GM20431 (cell line): Measurements from ENCODE around the gene GRM8.

ENCODE experiments used
- in situ Hi-C: fragments of 300-500 bp; cut with MseI, MboI; formaldehyde crosslinking; loops from one replicate; pipeline ENCODE4 v1.15.0; 2020; ENCODE audit warnings: low sequenced_read_pairs; ENCODE audit not compliant: unreplicated experiment

GRM8 gene

GRCh38 chr7:127153315-127153714 lies 99.4 kb downstream of the GRM8 start:
- in situ Hi-C loops: no loop called here

- in situ Hi-C loops: no loop called here
Measured at GRCh38 chr7:127152423-127152822, 100.3 kb downstream of the GRM8 start.

- in situ Hi-C loops: no loop called here
Measured at GRCh38 chr7:127151379-127151778, 101.4 kb downstream of the GRM8 start.

- in situ Hi-C loops: no loop called here
Measured at GRCh38 chr7:127150543-127150942, 102.2 kb downstream of the GRM8 start.

- in situ Hi-C loops: no loop called here
Measured at GRCh38 chr7:127146746-127147536, 105.8 kb downstream of the GRM8 start.

GRCh38 chr7:127137146-127137545 lies 115.6 kb downstream of the GRM8 start:
- in situ Hi-C loops: no loop called here

GRCh38 chr7:127135871-127136485 lies 116.8 kb downstream of the GRM8 start:
- in situ Hi-C loops: no loop called here

- in situ Hi-C loops: no loop called here
Measured at GRCh38 chr7:127123220-127123619, 129.5 kb downstream of the GRM8 start.

- in situ Hi-C loops: no loop called here
Measured at GRCh38 chr7:127119517-127119916, 133.2 kb downstream of the GRM8 start.

GRCh38 chr7:127114742-127115265 lies 137.9 kb downstream of the GRM8 start:
- in situ Hi-C loops: no loop called here

GRCh38 chr7:127107601-127108007 lies 145.1 kb downstream of the GRM8 start:
- in situ Hi-C loops: no loop called here

- in situ Hi-C loops: no loop called here
Measured at GRCh38 chr7:127093340-127093739, 159.4 kb downstream of the GRM8 start.

GRCh38 chr7:127091620-127092019 lies 161.1 kb downstream of the GRM8 start:
- in situ Hi-C loops: no loop called here

GRCh38 chr7:127089146-127089545 lies 163.6 kb downstream of the GRM8 start:
- in situ Hi-C loops: no loop called here

- in situ Hi-C loops: no loop called here
Measured at GRCh38 chr7:127081539-127081938, 171.2 kb downstream of the GRM8 start.

- in situ Hi-C loops: no loop called here
Measured at GRCh38 chr7:127080576-127080975, 172.2 kb downstream of the GRM8 start.

GRCh38 chr7:127066974-127067373 lies 185.8 kb downstream of the GRM8 start:
- in situ Hi-C loops: no loop called here

- in situ Hi-C loops: no loop called here
Measured at GRCh38 chr7:127059475-127059874, 193.3 kb downstream of the GRM8 start.

GRCh38 chr7:127057918-127058317 lies 194.8 kb downstream of the GRM8 start:
- in situ Hi-C loops: no loop called here

GRCh38 chr7:127056202-127056601 lies 196.5 kb downstream of the GRM8 start:
- in situ Hi-C loops: no loop called here

GRCh38 chr7:127047521-127047920 lies 205.2 kb downstream of the GRM8 start:
- in situ Hi-C loops: no loop called here
